ENCODE measurements around the gene RRM1.
"Not testable (repeated sequence)": the region's sequence is repeated elsewhere in the genome, so short reads cannot be mapped to it uniquely, and the experiment has no call there.

Gene RRM1

GRCh38 chr11:4084406-4085125 lies 10.0 kb upstream of the RRM1 start:
- no peak for DNase-seq

- DNase-seq: no peak
Measured at GRCh38 chr11:4085575-4085974, 9.0 kb upstream of the RRM1 start.

GRCh38 chr11:4086575-4087353 lies 7.8 kb upstream of the RRM1 start:
- DNase-seq: no peak

DNA sequence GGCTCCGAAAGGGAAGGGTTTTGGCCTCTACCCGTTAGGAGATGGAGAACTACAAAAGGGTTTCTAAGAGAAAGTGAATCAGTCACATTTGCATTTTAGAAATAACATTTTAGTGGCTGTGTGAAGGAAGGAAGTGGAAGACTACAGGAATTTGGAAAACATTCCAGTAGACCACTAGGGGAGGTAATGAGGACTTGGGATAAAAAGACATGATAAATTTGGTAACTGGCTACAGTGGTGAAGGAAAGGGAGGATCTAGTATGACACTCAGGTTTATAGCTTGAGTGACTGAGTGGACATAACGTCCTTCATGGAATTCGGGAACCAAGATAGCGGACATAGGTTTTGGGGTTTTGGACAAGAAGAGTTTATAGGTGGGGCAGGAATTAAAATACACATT lies 7.0 kb upstream of the RRM1 start:
- no peak for DNase-seq

DNA sequence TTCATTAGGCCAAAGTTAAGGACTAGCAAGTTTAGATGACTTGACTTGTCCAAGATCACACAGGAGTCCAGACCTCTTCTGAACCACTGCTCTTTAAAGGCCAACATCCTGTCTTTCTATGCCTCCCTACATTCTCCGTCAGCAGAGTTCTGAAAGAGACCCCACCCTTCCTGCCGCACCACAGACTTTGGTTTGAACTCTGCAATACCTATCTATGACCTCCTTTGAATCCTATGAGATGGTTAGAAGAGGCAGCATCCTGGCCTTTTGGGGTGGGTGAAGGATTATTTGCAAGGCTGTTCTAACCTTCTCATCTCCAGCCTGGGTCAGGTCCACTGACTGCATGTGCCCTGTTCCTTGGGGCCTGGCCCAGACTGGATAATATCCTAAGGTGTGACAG lies 4.3 kb upstream of the RRM1 start:
- no peak for DNase-seq

GRCh38 chr11:4092026-4092425 lies 2.6 kb upstream of the RRM1 start:
- no peak for DNase-seq

DNA sequence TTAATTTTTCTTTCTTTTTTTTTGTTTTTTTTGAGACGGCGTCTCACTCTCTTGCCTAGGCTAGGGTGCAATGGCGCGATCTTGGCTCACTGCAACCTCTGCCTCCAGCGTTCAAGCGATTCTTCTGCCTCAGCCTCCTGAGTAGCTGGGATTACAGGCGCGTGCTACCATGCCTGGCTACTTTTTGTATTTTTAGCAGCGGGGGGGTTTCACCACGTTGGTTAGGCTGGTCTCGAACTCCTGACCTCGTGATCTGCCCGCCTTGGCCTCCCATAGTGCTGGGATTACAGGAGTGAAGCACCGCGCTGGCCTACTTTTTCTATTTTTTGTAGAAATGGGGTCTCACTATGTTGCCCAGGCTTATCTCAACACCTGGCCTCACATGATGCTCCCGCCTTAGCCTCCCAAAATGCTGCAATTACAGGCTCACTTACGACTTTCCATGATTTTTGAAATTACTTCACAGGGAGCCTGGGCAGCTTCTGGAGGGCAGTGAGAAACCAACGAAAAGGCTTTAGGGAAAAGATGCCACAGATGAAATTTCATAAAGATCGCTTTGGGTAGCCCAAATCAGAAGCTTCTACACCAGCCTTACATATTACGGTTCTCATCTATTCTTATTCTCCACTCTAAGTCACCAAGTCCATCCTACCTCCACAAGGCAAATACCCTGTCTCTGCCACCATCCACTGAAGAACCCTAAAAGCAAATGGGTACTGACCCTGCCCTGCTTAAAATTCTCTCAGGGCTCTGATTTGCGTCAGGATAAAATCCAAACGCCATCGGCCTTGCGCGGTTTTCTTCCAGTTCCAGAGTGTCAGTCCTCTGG lies 866 bp upstream of the RRM1 start:
- DNase-seq: no peak

DNA sequence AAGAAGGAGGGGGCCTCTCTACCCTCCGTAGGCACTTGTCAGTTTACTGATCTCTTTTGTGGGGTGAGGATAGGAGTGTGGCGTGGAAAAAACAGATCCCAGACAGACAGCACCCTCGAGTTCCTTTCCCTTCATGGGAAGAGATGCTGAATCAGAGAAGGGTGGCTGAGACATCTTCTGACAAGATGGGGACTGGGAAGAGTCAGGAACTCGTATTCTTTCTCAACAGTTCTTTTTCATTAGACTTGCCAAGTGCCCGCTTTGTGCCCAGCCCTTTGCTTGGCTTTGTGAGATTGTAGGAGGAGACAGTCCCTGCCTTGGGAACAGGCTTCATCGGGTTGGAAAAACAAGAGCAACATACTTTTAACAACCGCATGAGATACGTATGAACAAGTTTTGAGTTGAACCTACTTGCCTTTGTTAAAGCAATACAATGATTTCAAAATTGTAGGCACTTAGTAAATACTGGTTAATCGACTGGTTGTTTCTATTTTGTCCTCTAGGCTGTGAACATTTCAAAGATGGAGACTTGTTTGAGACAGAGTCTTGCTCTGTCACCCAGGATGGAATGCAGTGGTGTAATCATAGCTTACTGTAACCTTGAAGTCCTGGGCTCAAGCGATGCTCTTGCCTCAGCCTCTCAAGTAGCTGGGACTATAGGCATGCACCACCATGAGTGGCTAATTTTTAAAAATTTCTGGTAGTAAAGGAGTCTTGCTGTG lies 1.1 kb downstream of the RRM1 start:
- DNase-seq: peak; percentile 46

DNA sequence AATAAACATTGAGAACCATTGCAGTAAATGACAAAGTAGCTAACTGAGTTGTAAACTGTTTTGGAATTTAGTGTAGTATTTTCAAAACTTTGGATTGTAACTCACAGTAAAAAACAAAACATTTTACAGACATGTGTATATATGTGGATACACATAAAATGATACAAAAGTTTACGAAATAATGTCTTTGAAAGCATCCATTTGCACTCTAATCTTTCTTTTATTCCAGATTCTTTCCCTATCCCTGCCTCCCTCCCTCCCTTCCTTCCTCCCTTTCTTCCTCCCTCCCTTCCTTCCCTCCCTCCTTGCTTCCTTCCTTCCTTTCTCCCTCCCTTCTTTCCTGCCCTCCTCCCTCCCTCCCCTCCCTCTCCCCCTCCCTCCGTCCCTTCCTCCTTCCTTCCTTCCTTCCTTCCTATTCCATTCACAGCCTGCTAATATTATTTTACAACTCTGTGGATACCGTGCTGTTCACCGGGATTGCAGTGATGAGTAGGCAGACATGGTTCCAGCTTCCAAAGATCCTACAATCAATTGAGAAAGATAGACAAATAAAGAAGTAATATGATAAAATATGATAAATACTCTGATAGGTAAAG lies 3.5 kb downstream of the RRM1 start:
- DNase-seq: no peak

DNA sequence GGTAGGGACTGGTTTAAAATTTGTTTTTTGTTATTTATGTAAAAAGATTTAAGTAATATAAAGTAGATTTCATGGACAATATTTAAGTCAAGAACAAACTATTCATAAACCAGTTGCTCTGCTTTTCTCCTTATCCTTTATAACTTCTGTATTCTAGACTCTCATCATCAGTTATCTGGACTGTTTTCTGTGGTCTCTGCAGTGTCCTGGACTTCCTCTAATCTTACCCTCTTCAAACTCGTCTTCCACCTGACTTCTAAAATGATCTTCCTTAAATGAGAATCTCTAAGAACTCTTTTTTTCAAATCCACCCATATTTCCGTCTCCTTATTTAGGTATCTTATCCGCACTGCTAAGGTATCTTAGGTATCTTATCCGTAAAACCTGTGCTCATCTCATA lies 8.1 kb downstream of the RRM1 start:
- DNase-seq: no peak

- no peak for DNase-seq
Measured at GRCh38 chr11:4103269-4103668, 8.7 kb downstream of the RRM1 start.

DNA sequence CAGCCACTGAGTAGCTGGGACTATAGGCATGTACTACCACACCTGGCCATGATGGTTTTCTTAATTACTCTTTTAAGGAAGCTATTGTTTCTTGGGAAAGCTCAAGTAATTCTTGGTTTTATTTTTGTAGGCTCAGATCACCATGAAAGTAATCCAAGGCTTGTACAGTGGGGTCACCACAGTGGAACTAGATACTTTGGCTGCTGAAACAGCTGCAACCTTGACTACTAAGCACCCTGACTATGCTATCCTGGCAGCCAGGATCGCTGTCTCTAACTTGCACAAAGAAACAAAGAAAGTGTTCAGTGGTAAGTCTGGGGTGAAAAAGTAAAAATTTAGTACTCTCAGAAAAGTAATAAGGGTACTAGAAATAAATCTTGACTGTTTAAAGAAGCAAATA lies 11.3 kb downstream of the RRM1 start:
- DNase-seq: no peak

- no peak for DNase-seq
Measured at GRCh38 chr11:4111834-4112233, 17.2 kb downstream of the RRM1 start.

DNA sequence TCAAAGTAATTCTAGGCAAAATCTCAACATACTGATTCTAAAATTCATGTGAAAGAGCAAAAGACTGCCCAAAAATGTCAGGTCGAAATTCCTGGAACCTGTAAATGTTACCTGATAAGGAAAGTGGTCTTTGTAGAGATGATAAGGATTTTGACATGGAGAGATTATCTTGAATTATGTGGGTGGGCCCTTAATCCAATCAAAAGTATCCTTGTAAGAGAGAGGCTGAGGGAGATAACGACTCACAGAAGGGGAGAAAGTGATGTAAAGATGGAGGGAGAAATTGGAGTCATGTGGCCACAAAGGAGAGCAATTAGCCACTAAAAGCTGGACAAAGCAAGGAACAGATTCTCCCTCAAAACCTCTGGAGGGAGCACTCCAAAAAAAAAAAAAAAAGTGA lies 20.5 kb downstream of the RRM1 start:
- DNase-seq: no peak

DNA sequence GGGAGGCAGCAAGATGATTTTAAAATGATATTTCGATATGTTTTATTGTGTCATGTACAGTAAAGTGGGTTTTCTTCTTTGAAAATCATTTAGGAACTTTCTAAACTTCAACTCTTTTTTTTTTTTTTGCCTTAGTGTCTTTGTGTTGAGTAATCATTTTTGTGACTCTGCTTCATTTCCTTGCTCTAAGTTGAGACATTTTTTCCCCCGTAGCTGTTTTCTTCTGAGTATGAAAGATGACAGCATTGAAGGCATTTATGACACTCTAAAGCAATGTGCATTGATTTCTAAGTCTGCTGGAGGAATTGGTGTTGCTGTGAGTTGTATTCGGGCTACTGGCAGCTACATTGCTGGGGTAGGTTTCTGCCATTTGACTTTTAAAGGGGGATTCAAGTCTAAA lies 23.5 kb downstream of the RRM1 start:
- no peak for DNase-seq

DNA sequence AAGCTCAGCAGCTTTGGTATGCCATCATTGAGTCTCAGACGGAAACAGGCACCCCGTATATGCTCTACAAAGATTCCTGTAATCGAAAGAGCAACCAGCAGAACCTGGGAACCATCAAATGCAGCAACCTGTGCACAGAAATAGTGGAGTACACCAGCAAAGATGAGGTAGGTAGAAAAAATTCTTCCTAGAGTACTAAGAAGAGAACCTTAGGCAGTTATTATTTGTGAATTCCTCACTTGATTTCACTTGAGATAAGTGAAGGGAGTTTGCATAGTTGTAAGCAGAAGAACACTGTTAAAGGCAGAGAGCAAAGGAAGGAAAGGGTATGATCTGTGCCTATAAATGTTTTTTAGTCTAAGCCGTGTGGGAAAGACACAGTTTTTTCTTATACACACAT lies 28.6 kb downstream of the RRM1 start:
- no peak for DNase-seq

GRCh38 chr11:4125141-4125540 lies 30.5 kb downstream of the RRM1 start:
- DNase-seq: no peak

- no peak for DNase-seq
Measured at GRCh38 chr11:4127357-4127756, 32.8 kb downstream of the RRM1 start.

- DNase-seq: not testable (repeated sequence)
Measured at GRCh38 chr11:4130219-4130618, 35.6 kb downstream of the RRM1 start.

DNA sequence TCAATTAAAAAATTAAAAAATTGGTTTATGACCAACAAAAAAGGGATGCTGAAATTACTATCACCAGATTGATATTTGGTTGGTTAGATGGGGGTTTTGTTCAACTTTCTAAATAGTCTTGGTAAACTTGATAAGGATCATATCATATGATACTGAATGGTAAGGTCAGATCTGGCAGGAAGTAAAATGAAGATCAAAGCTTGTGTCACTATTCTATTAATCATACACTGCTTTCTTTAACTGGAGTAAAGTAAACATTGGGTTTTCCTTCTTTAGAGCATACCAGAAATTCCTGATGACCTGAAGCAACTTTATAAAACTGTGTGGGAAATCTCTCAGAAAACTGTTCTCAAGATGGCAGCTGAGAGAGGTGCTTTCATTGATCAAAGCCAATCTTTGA lies 40.2 kb downstream of the RRM1 start:
- no peak for DNase-seq

DNA sequence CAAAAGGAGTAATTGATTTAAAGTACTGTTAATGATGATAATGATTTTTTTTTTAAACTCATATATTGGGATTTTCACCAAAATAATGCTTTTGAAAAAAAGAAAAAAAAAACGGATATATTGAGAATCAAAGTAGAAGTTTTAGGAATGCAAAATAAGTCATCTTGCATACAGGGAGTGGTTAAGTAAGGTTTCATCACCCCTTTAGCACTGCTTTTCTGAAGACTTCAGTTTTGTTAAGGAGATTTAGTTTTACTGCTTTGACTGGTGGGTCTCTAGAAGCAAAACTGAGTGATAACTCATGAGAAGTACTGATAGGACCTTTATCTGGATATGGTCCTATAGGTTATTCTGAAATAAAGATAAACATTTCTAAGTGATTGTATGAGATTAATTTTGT lies 43.9 kb downstream of the RRM1 start:
- DNase-seq: no peak

- no peak for DNase-seq
Measured at GRCh38 chr11:4140067-4140636, 45.6 kb downstream of the RRM1 start.
